ENCODE measurements around the gene IFNA6.

The IFNA6 gene

DNA sequence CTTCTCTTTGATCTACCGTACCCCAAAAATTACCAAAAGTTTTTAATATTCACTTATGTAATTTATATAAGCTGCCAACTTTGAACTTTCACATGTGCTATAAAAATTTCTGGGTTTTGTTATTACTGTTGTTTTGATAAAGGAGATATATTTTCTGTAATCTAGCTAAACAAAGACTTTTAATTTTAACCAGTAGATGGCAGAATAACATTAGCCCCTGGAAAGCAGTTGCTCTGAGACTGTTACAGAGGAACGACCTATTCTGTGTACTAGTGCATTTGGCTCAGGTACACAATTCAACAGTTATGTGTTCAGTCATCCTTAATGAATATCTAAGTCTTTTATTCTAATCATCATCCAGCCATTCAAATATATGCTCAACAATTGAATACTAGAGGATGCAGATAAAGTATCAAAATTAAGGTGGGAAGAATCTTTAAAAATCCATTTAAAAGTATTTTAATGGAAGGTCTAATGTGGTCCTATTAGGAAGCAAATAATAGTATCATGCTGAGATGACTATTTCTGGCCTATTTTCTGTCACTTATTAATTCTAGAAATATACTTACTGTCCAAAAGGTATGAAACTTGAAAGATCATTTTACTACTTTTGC is 24.1 kb downstream of the IFNA6 start:
- CTCF ChIA-PET = interaction anchor here (0.6 to 6.1 kb wide), 41 partner anchors 8 to 1772 kb away, joined by 3 to 64 read pairs (median 4); no protein-coding TSS in a partner anchor
- Histone ChIP-seq H3K27ac (ENCODE audit: extremely low read depth, low read depth, low read length) (no peak overlapping the region), H3K36me3 (ENCODE audit: control insufficient read depth in 2 of 2, insufficient read depth in 1 of 2, low read length in 2 of 2) (peaks cover 3 to 31% of the 10 kb centered on the region in 2 experiments), H3K4me1 (ENCODE audit: control insufficient read depth, insufficient read depth, low read length) (peaks cover 1% of the 10 kb centered on the region; the same call in 1 of the 2 replicates), H3K4me3 (ENCODE audit: low read depth, low read length) (no peak overlapping the region), H3K9me3 (ENCODE audit: control insufficient read depth, insufficient read depth, low read depth, low read length) (no peaks in the 10 kb centered on the region)
- POLR2A ChIA-PET = interaction anchor here (0.9 to 1.1 kb wide), 2 partner anchors 8 to 9 kb away, joined by 4 read pairs; partner anchors contain the start of gene KLHL9
- TF ChIP-seq ZNF654 (tag by site-specific recombination; IDR thresholded peaks at IDR 0.05; ENCODE audit: low read depth) (peak; percentile 68), ZNF830 (tag by site-specific recombination; IDR thresholded peaks at IDR 0.05; ENCODE audit: low read depth) (no peak), SCRT2 (tag by site-specific recombination; IDR thresholded peaks at IDR 0.05) (peak; percentile 45; the same call in 1 of the 2 replicates)

DNA sequence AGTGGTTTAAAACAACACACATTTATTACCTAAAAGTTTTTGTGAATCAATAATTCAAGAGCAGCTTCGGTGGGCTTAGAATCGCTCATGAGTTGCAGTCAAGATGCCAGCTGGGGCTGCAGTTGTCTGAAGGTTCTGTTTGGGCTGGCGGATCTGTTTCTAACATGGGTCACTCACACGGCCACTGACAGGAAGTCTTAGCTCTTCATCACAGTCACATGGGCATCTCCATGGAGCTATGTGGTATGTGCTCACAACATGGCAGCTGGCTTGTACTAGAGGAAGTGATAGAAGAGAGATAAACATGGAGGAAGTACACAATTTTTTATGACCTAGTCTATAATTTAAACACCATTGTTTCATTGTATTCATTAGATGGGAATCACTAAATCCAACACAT is 26.6 kb downstream of the IFNA6 start:
- Histone ChIP-seq H3K27ac (ENCODE audit: extremely low read depth, low read depth, low read length) (no peak overlapping the region), H3K36me3 (ENCODE audit: control insufficient read depth in 2 of 2, insufficient read depth in 1 of 2, low read length in 2 of 2) (peaks cover 0 to 32% of the 10 kb centered on the region in 2 experiments; a peak in 1 of 3 replicates), H3K4me3 (ENCODE audit: low read depth, low read length) (no peak overlapping the region), H3K9me3 (ENCODE audit: control insufficient read depth, insufficient read depth, low read depth, low read length) (no peaks in the 10 kb centered on the region), H3K4me1 (ENCODE audit: control insufficient read depth, insufficient read depth, low read length) (no peaks in the 10 kb centered on the region)
- CTCF ChIA-PET = interaction anchor here (0.8 to 6.1 kb wide), 10 partner anchors 9 to 465 kb away, joined by 3 to 64 read pairs (median 6); no protein-coding TSS in a partner anchor
- POLR2A ChIA-PET = no interaction called here
- TF ChIP-seq ZNF843 (tag by site-specific recombination; IDR thresholded peaks at IDR 0.05) (no peak), ZNF248 (tag by site-specific recombination; IDR thresholded peaks at IDR 0.05) (no peak), SALL2 (tag by site-specific recombination; IDR thresholded peaks at IDR 0.05; ENCODE audit: borderline replicate concordance) (no peak), MZF1 (tag by site-specific recombination; IDR thresholded peaks at IDR 0.05; ENCODE audit: borderline replicate concordance) (no peak), KLF10 (tag by site-specific recombination; IDR thresholded peaks at IDR 0.05) (no peak), TRIM28 (IDR thresholded peaks at IDR 0.05; ENCODE audit: borderline replicate concordance, low read length) (no peak), HIC1 (tag by site-specific recombination; IDR thresholded peaks at IDR 0.05) (no peak), ZNF692 (tag by site-specific recombination; IDR thresholded peaks at IDR 0.05) (no peak), KLF7 (tag by site-specific recombination; IDR thresholded peaks at IDR 0.05; ENCODE audit: borderline replicate concordance) (no peak), MYNN (tag by site-specific recombination; IDR thresholded peaks at IDR 0.05; ENCODE audit: borderline replicate concordance) (no peak), ZBTB20 (tag by site-specific recombination; IDR thresholded peaks at IDR 0.05) (no peak), OVOL3 (tag by site-specific recombination; IDR thresholded peaks at IDR 0.05) (no peak), ZNF394 (tag by site-specific recombination; IDR thresholded peaks at IDR 0.05; ENCODE audit: borderline replicate concordance) (no peak), ZNF426 (tag by site-specific recombination; IDR thresholded peaks at IDR 0.05) (no peak), ZNF558 (tag by site-specific recombination; IDR thresholded peaks at IDR 0.05) (no peak), ZSCAN30 (tag by site-specific recombination; IDR thresholded peaks at IDR 0.05) (no peak), ZNF239 (tag by site-specific recombination; IDR thresholded peaks at IDR 0.05) (no peak), ZNF292 (tag by site-specific recombination; IDR thresholded peaks at IDR 0.05; ENCODE audit: borderline replicate concordance, low read depth) (no peak)
- TF ChIP-seq, protein P1, sequence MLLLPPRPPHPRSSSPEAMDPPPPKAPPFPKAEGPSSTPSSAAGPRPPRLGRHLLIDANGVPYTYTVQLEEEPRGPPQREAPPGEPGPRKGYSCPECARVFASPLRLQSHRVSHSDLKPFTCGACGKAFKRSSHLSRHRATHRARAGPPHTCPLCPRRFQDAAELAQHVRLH (tag by site-specific recombination; IDR thresholded peaks at IDR 0.05) = no peak
- TF ChIP-seq, protein P2, sequence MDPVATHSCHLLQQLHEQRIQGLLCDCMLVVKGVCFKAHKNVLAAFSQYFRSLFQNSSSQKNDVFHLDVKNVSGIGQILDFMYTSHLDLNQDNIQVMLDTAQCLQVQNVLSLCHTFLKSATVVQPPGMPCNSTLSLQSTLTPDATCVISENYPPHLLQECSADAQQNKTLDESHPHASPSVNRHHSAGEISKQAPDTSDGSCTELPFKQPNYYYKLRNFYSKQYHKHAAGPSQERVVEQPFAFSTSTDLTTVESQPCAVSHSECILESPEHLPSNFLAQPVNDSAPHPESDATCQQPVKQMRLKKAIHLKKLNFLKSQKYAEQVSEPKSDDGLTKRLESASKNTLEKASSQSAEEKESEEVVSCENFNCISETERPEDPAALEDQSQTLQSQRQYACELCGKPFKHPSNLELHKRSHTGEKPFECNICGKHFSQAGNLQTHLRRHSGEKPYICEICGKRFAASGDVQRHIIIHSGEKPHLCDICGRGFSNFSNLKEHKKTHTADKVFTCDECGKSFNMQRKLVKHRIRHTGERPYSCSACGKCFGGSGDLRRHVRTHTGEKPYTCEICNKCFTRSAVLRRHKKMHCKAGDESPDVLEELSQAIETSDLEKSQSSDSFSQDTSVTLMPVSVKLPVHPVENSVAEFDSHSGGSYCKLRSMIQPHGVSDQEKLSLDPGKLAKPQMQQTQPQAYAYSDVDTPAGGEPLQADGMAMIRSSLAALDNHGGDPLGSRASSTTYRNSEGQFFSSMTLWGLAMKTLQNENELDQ (tag by site-specific recombination; IDR thresholded peaks at IDR 0.05; ENCODE audit: low read depth) = no peak

Measured in HEK293 (cell line).